ENCODE data around the gene HS3ST2. TPM values are rescaled to one million over a fixed set of nuclear protein-coding genes. Genes with fewer than 3 reads are reported as not detected.
"Not testable (repeated sequence)": the region's sequence is repeated elsewhere in the genome, so short reads cannot be mapped to it uniquely, and the experiment has no call there.

HS3ST2 gene
- polyA plus RNA-seq, 1 donor: 0.48 TPM

DNA sequence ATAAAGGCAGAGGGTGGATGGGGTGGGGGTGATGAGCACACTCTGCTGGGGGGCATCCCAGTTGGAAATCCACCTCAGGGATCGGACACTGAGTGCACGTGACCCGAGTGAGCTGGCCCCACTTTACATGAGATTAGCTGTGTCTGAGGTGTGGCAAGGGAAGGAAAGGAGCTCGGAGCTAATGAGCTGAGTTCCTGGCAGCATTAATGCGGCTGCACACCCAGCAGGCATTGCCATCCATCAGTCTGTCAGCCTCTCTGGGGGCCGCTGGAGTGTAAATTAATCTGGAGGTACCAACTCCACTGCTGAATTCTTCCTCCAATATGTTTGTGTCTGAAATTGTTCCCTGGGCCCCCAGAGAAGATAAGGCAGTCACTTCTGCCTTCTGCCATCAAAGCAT lies 65.5 kb downstream of the HS3ST2 start:
- DNase-seq: no peak

GRCh38 chr16:22882981-22883380 lies 69.0 kb downstream of the HS3ST2 start:
- DNase-seq: no peak

DNA sequence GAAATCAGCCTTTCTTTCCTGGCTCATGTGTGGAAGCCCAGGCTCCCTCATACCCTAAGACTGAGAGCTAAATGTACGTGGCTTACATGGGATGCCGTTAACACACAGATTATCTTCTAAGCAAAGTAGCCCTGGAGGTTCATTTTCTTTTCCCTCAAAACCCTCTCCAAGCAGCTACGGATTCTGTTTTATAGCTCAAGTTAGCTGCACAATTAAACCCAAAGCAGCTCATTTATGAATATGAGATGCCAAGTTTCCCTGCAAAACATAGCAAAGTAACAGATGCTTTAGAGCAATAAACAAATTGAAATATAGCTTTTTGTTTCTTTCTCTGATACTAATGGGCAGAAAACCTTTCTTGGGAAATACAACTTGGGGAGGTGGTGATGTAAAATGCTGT lies 72.0 kb downstream of the HS3ST2 start:
- DNase-seq: no peak

DNA sequence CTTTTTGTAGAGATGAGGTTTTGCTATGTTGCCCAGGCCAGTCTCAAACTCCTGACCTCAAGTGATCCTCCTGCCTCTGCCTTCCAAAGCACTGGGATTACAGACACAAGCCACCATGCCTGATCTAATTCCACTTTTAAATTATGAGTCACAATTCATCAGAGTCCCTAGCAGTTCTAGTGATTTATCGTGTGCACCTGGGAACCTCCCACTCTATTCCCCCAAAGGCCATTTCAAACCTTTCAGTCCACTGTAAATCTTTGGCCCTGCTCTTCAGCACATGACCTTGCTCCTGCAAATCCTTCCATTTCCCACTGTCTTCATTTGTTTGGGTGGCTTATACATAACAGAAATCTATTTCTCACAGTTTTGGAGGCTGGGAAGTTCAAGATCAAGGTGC lies 73.0 kb downstream of the HS3ST2 start:
- no peak for DNase-seq

GRCh38 chr16:22887445-22887844 lies 73.5 kb downstream of the HS3ST2 start:
- DNase-seq: no peak

- no peak for DNase-seq
Measured at GRCh38 chr16:22888791-22889190, 74.8 kb downstream of the HS3ST2 start.

DNA sequence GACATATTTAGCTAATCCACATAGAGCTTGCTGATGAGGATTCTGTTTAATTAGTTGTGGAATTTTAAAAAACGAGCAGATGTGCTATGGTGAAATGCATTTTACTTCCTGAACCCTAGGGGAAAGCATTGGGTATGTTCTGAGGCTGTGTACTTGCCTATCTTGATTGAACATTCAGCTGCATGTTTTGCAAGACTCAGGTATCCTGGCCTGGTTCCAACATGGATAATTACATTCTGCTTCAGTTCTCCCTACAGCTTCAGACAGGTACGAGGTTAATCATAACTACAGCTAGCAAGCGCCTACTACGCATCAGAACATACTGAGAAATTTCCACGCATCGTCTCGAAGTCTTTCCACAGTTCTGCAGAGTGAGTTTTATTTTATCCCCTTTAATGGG lies 77.0 kb downstream of the HS3ST2 start:
- no peak for DNase-seq

- no peak for DNase-seq
Measured at GRCh38 chr16:22897184-22897583, 83.2 kb downstream of the HS3ST2 start.

- DNase-seq: no peak
Measured at GRCh38 chr16:22898131-22898530, 84.2 kb downstream of the HS3ST2 start.

DNA sequence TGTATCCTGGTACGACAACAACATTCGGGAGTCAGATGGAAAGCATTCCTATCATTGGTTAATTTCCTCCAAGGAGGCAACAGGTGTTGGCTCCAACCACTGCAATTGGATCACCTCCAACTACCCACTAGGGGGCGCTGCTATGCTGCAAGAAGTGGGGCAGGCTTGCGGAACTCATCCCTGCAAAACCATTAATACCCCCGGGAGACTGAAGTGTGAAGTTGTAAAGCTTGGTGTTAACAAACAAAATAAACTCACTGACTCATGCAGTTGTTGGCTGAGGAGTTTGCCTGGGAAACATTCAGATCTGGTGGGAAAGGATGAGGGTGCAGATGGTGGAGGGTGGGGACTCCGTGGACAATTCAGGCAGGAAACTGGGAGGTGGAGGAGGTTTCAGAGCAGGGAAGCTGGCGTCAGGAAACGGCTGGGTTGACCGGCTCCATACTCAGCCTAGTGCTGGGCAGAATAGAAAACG lies 84.9 kb downstream of the HS3ST2 start:
- peak; percentile 86 for DNase-seq

DNA sequence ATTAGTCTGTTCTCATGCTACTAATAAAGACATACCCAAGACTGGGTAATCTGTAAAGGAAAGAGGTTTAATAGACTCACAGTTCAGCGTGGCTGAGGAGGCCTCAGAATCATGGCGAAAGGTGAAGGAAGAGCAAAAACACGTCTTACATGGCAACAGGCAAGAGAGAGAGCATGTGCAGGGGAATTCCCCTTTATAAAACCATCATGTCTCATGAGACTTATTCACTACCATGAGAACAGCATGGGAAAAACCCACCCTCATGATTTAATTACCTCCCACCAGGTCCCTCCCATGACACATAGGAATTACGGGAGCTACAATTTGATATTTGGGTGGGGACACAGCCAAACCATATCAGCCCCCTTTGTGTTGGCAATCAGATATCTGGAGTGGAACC lies 85.6 kb downstream of the HS3ST2 start:
- DNase-seq: not testable (repeated sequence)

GRCh38 chr16:22900863-22901262 lies 86.9 kb downstream of the HS3ST2 start:
- no peak for DNase-seq

DNA sequence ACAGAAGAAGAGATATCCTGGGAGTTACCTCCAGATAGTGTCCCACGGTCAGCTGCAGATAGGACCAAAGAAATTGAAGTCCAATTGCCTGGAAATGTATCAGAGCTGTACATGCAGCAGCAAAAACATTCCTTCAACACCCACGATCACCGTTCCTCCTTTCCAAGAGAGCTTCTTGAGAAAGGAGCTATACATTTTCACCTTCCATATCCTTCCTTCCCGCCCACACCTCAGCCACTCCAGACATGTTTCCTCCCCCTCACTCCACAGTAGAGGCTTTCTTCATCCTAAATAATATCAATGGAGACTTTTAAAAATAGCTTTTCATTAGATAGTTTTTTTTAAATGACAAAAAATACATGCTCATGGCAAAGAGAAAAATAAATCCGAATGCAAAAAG lies 87.6 kb downstream of the HS3ST2 start:
- DNase-seq: no peak

- no peak for DNase-seq
Measured at GRCh38 chr16:22903716-22904115, 89.8 kb downstream of the HS3ST2 start.

DNA sequence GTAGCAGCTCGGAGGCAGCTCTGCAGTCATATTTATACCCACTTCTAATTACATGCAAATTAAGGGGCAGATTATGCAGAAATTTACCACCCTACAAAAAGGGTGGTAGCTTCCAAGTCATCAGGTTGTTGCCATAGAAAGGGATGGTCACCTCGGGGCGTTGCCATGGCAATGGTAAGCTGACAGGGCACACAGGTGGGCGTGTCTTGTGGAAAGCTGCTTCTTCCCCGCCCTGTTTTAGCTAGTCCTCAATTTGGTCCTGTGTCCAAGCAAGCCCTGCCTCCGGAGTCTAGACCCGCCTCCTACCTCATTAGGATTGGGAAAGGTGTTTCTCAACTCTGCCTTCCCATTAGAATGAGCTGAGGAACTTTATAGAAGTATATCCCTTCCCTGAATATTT lies 98.7 kb downstream of the HS3ST2 start:
- no peak for DNase-seq

DNA sequence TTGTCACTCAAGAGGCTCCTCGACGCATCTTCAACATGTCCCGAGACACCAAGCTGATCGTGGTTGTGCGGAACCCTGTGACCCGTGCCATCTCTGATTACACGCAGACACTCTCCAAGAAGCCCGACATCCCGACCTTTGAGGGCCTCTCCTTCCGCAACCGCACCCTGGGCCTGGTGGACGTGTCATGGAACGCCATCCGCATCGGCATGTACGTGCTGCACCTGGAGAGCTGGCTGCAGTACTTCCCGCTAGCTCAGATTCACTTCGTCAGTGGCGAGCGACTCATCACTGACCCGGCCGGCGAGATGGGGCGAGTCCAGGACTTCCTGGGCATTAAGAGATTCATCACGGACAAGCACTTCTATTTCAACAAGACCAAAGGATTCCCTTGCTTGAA lies 101.0 kb downstream of the HS3ST2 start:
- DNase-seq: no peak

DNA sequence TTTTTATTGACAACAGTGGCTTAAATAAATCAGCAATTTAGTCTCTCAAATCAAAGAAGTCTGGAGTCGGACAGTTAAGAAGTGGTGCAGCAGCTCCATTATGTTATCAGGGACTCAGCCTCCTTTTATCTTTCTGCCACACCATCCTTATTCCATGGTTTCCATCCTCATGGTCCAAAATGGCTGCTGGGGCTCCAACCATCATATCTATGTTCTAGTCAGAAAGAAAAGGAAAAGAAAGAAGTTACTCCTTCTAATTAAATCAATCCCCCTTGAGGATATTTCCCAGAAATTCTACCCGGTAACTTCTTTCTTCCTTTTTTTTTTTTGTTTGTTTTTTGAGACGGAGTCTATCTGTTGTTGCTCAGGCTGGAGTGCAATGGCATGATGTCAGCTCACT lies 109.5 kb downstream of the HS3ST2 start:
- no peak for DNase-seq

DNA sequence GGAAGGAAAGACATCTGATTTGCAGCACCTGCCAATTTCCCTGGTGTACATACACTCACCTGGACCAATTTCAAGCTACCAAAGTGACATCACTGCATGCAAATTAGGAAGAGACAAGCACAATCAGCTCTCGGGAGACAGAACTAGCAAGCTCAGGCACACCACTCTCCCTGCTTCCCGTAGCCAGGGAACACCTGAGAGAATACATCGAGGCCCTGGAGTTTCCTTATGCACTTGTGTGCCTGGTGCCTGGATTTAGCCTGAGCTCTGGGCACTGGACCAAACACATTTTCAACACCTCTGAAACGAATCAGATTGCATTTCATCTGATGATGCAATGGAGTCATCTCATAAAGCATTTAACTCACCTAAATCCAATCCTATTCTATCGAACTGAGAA lies 110.5 kb downstream of the HS3ST2 start:
- DNase-seq: no peak

DNA sequence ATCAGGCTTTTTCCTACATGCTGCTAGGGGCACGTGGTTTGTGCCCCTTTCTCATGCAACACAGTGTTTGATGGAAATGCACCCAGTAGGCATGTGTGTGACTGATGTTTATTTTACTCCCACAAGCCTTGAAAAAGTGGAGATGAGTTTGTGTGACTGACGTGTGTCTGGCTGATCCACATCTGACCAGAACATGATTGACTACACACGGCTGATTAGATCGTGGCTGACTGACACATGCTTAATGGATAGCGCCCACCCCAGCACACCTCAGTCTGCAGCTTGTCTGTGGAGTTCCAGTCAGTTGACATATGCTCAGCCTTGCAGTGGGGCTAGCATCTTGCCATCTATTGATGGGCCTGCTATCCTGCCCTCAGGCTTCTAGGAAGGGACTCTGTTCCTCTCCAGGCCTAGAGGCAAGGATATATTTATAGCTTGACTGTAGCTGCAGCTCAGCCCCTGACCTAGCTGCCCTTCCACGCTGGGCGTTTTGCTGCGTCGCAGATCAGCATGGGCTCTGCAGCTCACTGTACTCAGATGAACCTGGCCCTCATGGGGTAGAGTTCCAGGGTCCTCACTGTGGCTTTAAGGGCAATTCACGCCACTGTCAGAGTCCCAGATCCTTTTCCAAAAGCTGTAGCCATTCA lies 112.3 kb downstream of the HS3ST2 start:
- DNase-seq: no peak

DNA sequence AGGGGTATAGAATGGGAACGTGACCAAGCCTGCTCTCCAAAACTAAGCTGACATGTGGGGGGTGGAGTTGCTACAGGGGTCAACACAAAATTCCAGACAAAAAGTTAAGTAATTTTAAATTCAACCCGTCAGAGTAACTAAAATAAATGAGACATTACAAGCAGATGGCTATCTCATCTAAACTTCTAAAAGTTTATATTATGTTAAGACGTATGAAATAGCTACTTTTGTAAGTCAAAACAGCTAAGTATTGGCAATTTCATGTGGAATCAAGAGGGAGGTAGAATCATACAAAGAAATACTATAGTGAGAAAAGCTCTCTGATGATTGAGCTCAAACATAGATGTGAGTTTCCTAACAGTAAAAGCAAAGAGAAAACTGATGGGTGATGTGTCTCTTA lies 113.3 kb downstream of the HS3ST2 start:
- no peak for DNase-seq

DNA sequence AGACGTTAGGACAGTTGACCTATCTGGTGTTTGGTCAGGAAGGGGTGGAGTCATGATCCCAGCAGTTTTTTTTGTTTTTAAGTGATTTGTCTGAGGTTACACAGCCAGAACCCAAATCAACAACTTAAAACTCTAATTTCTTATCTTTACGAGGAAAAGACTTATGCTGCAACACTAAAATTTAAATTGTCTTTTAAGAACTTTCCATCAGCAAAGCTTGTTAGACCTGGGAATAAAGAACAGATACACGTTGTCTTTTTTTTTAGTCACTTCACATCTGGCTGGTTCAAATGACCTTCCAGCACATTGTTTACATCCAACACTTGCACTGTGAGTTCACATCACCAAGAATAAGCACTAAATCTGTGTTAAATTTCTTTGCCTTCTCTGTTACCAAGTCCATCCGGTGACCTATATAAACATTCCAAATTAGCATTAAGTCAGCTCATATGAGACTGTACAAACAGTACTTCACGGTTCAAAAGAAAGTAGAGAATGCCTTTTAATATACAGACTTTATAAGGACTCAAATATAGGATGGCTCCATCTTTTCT lies 115.0 kb downstream of the HS3ST2 start:
- peak; percentile 38 for DNase-seq

DNA sequence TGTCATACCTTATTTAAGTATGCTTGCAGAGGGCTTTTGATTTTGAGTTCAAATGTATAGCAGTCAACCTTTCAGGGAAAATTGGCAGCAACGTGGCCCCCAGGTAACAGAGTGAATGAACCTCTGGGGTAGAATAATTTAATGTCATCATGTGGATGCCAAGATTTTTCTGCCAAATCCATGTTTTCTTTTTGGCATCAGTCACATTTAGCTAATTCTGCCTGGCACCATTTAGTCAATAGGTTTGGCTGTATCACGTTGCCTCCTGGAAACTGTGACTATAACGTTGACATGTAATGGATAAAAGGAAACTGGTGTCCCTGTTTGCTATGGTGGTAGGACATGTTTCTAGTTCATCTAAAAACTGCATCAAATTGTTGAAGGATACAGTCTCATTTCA lies 115.5 kb downstream of the HS3ST2 start:
- no peak for DNase-seq

- no peak for DNase-seq
Measured at GRCh38 chr16:22932032-22932771, 118.2 kb downstream of the HS3ST2 start.

DNA sequence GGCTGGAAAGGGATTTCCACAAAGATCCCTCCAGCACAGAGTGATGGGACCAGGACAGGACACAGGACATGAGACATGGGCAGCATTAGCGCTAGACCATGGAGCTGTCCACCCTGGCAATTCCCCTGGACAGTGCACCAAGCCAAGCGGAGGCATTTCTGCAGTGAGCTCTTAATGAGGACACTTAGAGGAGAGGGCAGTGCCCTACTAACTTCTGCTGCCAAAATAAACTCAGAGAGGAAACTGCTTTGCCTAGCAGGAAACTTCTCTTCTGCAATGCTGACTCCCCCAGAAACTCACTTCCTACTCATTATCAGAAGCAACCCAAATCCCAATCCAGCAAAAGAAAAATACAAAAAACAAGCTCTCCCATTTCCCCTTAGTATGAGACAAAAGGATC lies 119.2 kb downstream of the HS3ST2 start:
- peak; percentile 33 for DNase-seq

All from left kidney (tissue), 2 donors.